Thyroid gland (tissue), 4 donors: ENCODE results near the gene DGKK. TPM values are rescaled to one million over a fixed set of nuclear protein-coding genes. Genes with fewer than 3 reads are reported as not detected.
A peak's percentile ranks its signal among the peaks of the same experiment; 100 is the strongest.

Experiments
- DNase-seq, 2 donors: peaks; one replicate each; pipeline ENCODE4 v3.0.0-alpha.2; 2019
- H3K27ac ChIP-seq, 3 donors: fragments of 200-600 bp; sonication (generic); 1 replicate in 2 of 3; 2 replicates in 1 of 3; pipeline ENCODE4 v1.5.1; 2016 to 2019; ENCODE audit warnings: mild to moderate bottlenecking in 1 of 3, moderate library complexity in 1 of 3
- H3K27me3 ChIP-seq: fragments of 200-600 bp; sonication (generic); one replicate; pipeline ENCODE4 v1.5.1; 2019
- H3K36me3 ChIP-seq, 2 donors: fragments of 200-600 bp; sonication (generic); one replicate each; pipeline ENCODE4 v1.5.1; 2016 to 2019
- H3K4me1 ChIP-seq, 2 donors: fragments of 200-600 bp; sonication (generic); one replicate each; pipeline ENCODE4 v1.5.1; 2017 to 2019
- H3K4me3 ChIP-seq, 3 donors: fragments of 200-600 bp; sonication (generic); replicated peaks in 1 of 3; 1 replicate in 2 of 3; 2 replicates in 1 of 3; pipeline ENCODE4 v1.5.1; 2016; ENCODE audit warnings: mild to moderate bottlenecking in 1 of 3
- H3K9me3 ChIP-seq: fragments of 200-600 bp; sonication (generic); one replicate; pipeline ENCODE4 v1.5.1; 2017
- POLR2A ChIP-seq, 2 donors: fragments of 450-650 bp; IDR thresholded peaks; one replicate each; pipeline ENCODE4 v1.6.1; 2017; ENCODE audit warnings: antibody characterized with exemption in 2 of 2, mild to moderate bottlenecking in 2 of 2, moderate library complexity in 1 of 2
- WGBS, 2 donors: methylation state at CpG; one replicate each; pipeline ENCODE4 v1.1.5; 2017; 5-methylcytosine and 5-hydroxymethylcytosine counted together
- intact Hi-C: fragments of 100-400 bp; cut with DNase I; formaldehyde crosslinking; loops from one replicate; pipeline ENCODE4 v1.15.1; 2023
- total RNA-seq, 4 donors: library from RNA; depleted of rRNA; stranded (reverse); fragments of >200 nt; gene quantifications; one replicate each; pipeline ENCODE4 v1.2.3, GENCODE V29; 2016
- TF ChIP-seq, protein P1 (sequence below), 6 experiments: fragments of 200-600 bp in 3 of 6; fragments of 450-650 bp in 3 of 6; sonication (generic) in 3 of 6; IDR thresholded peaks; one replicate each; pipeline ENCODE4 v1.5.1; 2016 to 2019; ENCODE audit warnings: antibody characterized with exemption in 6 of 6, mild to moderate bottlenecking in 2 of 6, inconsistent platforms in 1 of 6, moderate library complexity in 1 of 6

DGKK gene
- total RNA-seq, 4 donors from 2014 or later = not detected

DNA sequence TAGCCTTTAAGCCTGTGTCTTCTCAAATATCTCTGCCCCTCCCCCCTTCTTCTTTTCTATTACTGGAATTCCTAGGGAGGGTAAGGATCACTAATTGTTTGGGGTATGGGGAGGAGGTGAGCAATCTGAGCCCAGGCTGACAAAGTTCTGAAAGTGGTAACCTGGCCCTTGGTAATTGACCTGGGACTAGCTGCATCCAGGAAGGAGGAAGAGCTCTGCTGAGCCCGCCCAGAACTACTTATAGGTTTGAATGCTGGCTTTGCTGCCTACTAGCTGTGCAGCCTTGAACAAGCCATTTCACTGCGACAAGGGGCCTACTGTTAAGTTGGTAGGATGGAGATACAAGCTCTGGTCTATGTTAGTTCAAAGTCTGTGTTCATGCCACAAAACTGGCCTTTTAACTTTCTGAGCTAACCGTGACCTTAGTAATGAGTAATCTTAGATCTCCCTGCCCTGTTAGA is 37.8 kb downstream of the DGKK start:
- intact Hi-C loops = no loop called here
- Histone ChIP-seq H3K4me1 (no peaks in the 10 kb centered on the region), H3K36me3 (no peaks in the 10 kb centered on the region), H3K27me3 (no peaks in the 10 kb centered on the region), H3K9me3 (no peaks in the 10 kb centered on the region), H3K27ac (no peak overlapping the region), H3K4me3 (no peak overlapping the region)
- no peak for DNase-seq
- 83 to 88% methylated on average over 1 to 3 of the region's 3 CpGs for WGBS, 2 donors
- no peak for TF ChIP-seq POLR2A (IDR thresholded peaks at IDR 0.05)
- TF ChIP-seq, protein P1, sequence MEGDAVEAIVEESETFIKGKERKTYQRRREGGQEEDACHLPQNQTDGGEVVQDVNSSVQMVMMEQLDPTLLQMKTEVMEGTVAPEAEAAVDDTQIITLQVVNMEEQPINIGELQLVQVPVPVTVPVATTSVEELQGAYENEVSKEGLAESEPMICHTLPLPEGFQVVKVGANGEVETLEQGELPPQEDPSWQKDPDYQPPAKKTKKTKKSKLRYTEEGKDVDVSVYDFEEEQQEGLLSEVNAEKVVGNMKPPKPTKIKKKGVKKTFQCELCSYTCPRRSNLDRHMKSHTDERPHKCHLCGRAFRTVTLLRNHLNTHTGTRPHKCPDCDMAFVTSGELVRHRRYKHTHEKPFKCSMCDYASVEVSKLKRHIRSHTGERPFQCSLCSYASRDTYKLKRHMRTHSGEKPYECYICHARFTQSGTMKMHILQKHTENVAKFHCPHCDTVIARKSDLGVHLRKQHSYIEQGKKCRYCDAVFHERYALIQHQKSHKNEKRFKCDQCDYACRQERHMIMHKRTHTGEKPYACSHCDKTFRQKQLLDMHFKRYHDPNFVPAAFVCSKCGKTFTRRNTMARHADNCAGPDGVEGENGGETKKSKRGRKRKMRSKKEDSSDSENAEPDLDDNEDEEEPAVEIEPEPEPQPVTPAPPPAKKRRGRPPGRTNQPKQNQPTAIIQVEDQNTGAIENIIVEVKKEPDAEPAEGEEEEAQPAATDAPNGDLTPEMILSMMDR (IDR thresholded peaks at IDR 0.05) = no peak

DNA sequence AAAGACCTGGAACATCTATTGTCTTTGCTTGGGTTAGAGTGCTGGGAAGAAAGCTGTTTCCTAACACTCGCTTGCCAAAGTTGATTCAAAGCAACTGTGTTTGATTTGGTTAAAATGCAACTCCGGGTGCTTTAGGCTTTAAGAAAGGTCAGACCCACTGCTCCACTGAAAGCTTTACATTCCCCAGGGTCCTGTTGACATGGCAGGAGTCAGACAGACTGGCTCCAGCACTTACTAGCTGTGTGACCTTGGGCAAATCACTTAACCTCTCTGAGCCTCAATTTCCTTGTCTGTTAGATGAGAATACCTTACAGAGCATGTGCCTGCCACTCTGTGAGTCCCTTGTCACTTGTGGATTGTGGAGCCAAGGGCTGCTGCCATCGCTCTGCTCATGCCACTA is 39.0 kb downstream of the DGKK start:
- no peak overlapping the region for H3K4me3 ChIP-seq
- no peaks in the 10 kb centered on the region for H3K4me1 ChIP-seq
- intact Hi-C loops = no loop called here
- DNase-seq = no peak
- WGBS, 2 donors = 14 to 50% methylated on average over 1 to 3 of the region's 3 CpGs
- no peaks in the 10 kb centered on the region for H3K9me3 ChIP-seq
- no peak for TF ChIP-seq POLR2A (IDR thresholded peaks at IDR 0.05)
- TF ChIP-seq, protein P1 (IDR thresholded peaks at IDR 0.05) = no peak
- no peaks in the 10 kb centered on the region for H3K27me3 ChIP-seq
- no peaks in the 10 kb centered on the region for H3K36me3 ChIP-seq
- no peak overlapping the region for H3K27ac ChIP-seq

DNA sequence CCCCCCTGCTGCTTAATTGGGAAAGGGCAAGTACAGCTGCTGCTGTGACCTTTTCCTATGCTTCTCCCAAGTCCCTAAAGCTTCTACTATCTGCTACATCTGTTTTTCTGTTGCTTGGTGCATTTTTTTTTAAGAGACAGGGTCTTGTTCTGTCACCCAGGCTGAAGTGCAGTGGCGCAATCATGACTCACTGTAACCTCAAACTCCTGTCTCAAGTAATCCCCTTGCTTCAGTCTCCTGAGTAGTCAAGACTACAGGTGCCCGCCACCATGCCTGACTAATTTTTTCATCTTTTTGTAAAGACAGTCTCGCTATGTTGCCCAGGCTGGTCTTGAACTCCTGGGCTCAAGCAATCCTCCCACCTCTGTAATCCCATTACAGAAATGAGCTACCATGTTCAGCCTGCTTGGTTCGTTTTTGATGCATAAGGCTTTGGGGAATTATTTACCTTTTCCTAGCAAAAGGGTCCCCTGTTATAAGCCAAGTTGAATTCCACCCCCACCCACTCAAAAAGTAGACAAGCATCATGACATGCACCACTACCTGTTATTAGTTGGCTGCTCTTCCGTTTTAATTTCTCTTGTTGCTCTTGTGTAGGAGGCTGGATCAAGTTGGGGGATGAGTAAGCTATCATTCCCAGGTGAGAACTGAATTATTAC is 39.6 kb downstream of the DGKK start:
- intact Hi-C loops = no loop called here
- WGBS, 2 donors = 62 to 73% methylated on average over 5 of the region's 5 CpGs

DNA sequence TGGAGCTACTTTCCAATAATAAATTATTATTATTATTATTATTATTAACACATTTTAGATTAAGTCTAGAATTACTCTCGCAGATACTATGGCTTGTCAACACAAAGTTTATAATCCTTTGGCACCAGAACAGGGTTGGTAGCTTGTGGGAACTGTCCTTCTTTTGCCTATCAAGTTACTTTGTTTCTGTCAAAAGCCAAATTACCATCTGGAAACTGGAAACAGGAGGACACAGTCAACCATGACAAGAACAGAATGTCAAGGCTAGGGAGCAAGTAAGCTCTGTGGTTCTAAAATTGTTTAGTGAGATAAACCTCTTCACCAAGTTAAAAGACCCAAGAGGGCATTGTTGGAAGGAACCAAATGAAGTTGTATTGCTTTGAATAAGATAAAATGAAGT is 42.5 kb downstream of the DGKK start:
- intact Hi-C loops = no loop called here

More for the DNA sequence above, 39.6 kb downstream of the DGKK start:
- TF ChIP-seq, protein P1 (IDR thresholded peaks at IDR 0.05) = no peak
- TF ChIP-seq POLR2A (IDR thresholded peaks at IDR 0.05) = no peak
- Histone ChIP-seq H3K27me3 (no peaks in the 10 kb centered on the region), H3K9me3 (no peaks in the 10 kb centered on the region), H3K36me3 (no peaks in the 10 kb centered on the region), H3K4me1 (no peaks in the 10 kb centered on the region), H3K27ac (no peak overlapping the region), H3K4me3 (no peak overlapping the region)
- DNase-seq = peak; percentile 1 to 4

DNA sequence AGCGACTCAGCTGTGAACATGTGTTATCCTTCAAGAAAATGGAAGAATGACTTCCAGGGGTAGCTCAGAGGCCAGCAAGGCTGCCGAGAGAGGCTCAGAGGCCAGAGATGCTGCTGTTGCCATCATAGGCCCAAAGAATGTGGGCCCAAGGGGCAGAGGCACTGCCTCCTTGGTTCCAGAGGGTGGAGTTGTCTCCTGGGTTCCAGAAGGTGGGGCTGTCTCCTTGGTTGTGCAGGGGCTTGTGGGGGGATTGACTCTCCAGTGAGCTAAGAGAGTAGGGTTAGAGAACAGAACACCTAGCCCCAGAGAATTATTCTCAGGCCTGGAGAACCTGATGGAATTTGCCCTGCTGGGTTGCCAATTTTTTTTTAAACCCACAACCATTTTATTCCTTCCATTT is 62.6 kb downstream of the DGKK start:
- Histone ChIP-seq H3K27me3 (no peaks in the 10 kb centered on the region), H3K4me3 (no peak overlapping the region), H3K27ac (no peak overlapping the region), H3K4me1 (no peaks in the 10 kb centered on the region), H3K36me3 (no peaks in the 10 kb centered on the region), H3K9me3 (no peaks in the 10 kb centered on the region)
- TF ChIP-seq, protein P1 (IDR thresholded peaks at IDR 0.05) = no peak
- TF ChIP-seq POLR2A (IDR thresholded peaks at IDR 0.05) = no peak
- 95 to 100% methylated on average over 2 of the region's 2 CpGs for WGBS, 2 donors
- intact Hi-C loops = no loop called here
- no peak for DNase-seq

More for the DNA sequence above, 42.5 kb downstream of the DGKK start:
- no peak overlapping the region for H3K27ac ChIP-seq
- DNase-seq = no peak
- 67 to 73% methylated on average over 1 of the region's 1 CpG for WGBS, 2 donors
- H3K4me1 ChIP-seq = no peaks in the 10 kb centered on the region
- H3K27me3 ChIP-seq = no peaks in the 10 kb centered on the region
- H3K36me3 ChIP-seq = no peaks in the 10 kb centered on the region
- TF ChIP-seq POLR2A (IDR thresholded peaks at IDR 0.05) = no peak
- TF ChIP-seq, protein P1 (IDR thresholded peaks at IDR 0.05) = no peak
- H3K9me3 ChIP-seq = no peaks in the 10 kb centered on the region
- no peak overlapping the region for H3K4me3 ChIP-seq
